CD4-positive, alpha-beta memory T cell (primary cell): ENCODE results near the gene TEX44. TPM values are rescaled to one million over a fixed set of nuclear protein-coding genes. Genes with fewer than 3 reads are reported as not detected.

Experiments
- CTCF ChIA-PET: fragments of 350-600 bp; sonication (Branson Sonifier 250); formaldehyde crosslinking; loops from one replicate; lab custom pipeline; 2021; ENCODE audit warnings: inconsistent platforms; ENCODE audit not compliant: partially characterized antibody; lab: Charles Lee
- POLR2A ChIA-PET: fragments of 350-600 bp; sonication (Branson Sonifier 250); formaldehyde crosslinking; loops from one replicate; lab custom pipeline; 2021; ENCODE audit not compliant: partially characterized antibody; lab: Charles Lee
- DNase-seq, 5 donors: peaks; one replicate each; pipeline versions ENCODE4 v3.0.0 to v3.0.0-alpha.2; 2020 to 2022; ENCODE audit warnings: mixed read lengths in 1 of 5
- H3K27ac ChIP-seq: one replicate; pipeline ENCODE4 v1.7.0; 2013; ENCODE audit warnings: low read depth, low read length
- H3K27me3 ChIP-seq: 2 replicates; pipeline ENCODE4 v1.7.0; 2013; ENCODE audit warnings: mild to moderate bottlenecking, low read length, moderate library complexity; ENCODE audit not compliant: insufficient read depth
- H3K36me3 ChIP-seq: 2 replicates; pipeline ENCODE4 v1.7.0; 2013; ENCODE audit warnings: mild to moderate bottlenecking, low read length, moderate library complexity; ENCODE audit not compliant: insufficient read depth
- H3K4me1 ChIP-seq: 2 replicates; pipeline ENCODE4 v1.7.0; 2013; ENCODE audit warnings: mild to moderate bottlenecking, low read length, moderate library complexity; ENCODE audit not compliant: insufficient read depth
- H3K4me3 ChIP-seq, 2 donors: one replicate each; pipeline ENCODE4 v1.7.0; 2013; ENCODE audit warnings: low read length in 2 of 2, mild to moderate bottlenecking in 1 of 2
- H3K9me3 ChIP-seq, 2 donors: one replicate each; pipeline ENCODE4 v1.7.0; 2013; ENCODE audit warnings: low read length in 2 of 2, control low read depth in 1 of 2; ENCODE audit not compliant: control insufficient read depth in 1 of 2
- H3K27ac Mint-ChIP-seq, 7 donors: one replicate each; pipeline ENCODE4 v1.8.0; 2020 to 2021; ENCODE audit warnings: mixed read lengths in 7 of 7, mild to moderate bottlenecking in 6 of 7, inconsistent platforms in 3 of 7, moderate library complexity in 3 of 7
- H3K27me3 Mint-ChIP-seq, 2 donors: one replicate each; pipeline ENCODE4 v1.8.0; 2020 to 2021; ENCODE audit warnings: mixed read lengths in 2 of 2
- H3K36me3 Mint-ChIP-seq, 2 donors: one replicate each; pipeline ENCODE4 v1.8.0; 2020 to 2021; ENCODE audit warnings: mixed read lengths in 2 of 2, inconsistent platforms in 1 of 2, mild to moderate bottlenecking in 1 of 2
- H3K4me1 Mint-ChIP-seq, 4 donors: one replicate each; pipeline ENCODE4 v1.8.0; 2020 to 2021; ENCODE audit warnings: mixed read lengths in 4 of 4, mild to moderate bottlenecking in 1 of 4
- H3K4me3 Mint-ChIP-seq, 8 donors: one replicate each; pipeline ENCODE4 v1.8.0; 2020 to 2021; ENCODE audit warnings: mixed read lengths in 8 of 8, mild to moderate bottlenecking in 7 of 8, moderate library complexity in 6 of 8, inconsistent platforms in 3 of 8
- H3K9me3 Mint-ChIP-seq, 8 donors: one replicate each; pipeline ENCODE4 v1.8.0; 2020 to 2021; ENCODE audit warnings: mixed read lengths in 8 of 8, mild to moderate bottlenecking in 5 of 8, inconsistent platforms in 3 of 8, moderate library complexity in 1 of 8
- intact Hi-C: fragments of 100-400 bp; cut with micrococcal nuclease; formaldehyde crosslinking; loops from one replicate; pipeline ENCODE4 v1.15.1; 2023
- polyA plus RNA-seq, 2 donors: library from polyadenylated mRNA; unstranded; fragments of 300-500 nt; fragmentation: Illumina TruSeq; gene quantifications; one replicate each; pipeline ENCODE4 v1.2.3, GENCODE V29; 2021
- total RNA-seq, 2 experiments: library from RNA; stranded (reverse); gene quantifications; one replicate each; pipeline ENCODE4 v1.2.3, GENCODE V29; 2021

TEX44 gene
- total and polyA plus RNA-seq, 4 experiments from 2014 or later: not detected

GRCh38 chr2:231612456-231613330 lies 20.0 kb downstream of the TEX44 start:
- intact Hi-C loops: loop anchor here (1.0 to 2.0 kb wide), 3 partner anchors 65 to 168 kb away; partner anchors contain the start of gene PDE6D
- no peaks in the 10 kb centered on the region for H3K27me3 Mint-ChIP-seq
- peak overlapping the region; percentile 81 to 96 (median 90) for H3K4me3 Mint-ChIP-seq
- peak overlapping the region; percentile 88 to 96 (median 94) for H3K27ac Mint-ChIP-seq
- DNase-seq: peak; percentile 81 to 88 (median 83)
- peaks cover 23% of the 10 kb centered on the region for H3K4me1 ChIP-seq
- ChIA-PET POLR2A (interaction anchor here (0.8 to 7.4 kb wide), 13 partner anchors 8 to 149 kb away, joined by 3 to 116 read pairs (median 8); partner anchors contain the start of genes NCL and PTMA), CTCF (interaction anchor here (0.7 to 13.3 kb wide), 25 partner anchors 8 to 102 kb away, joined by 3 to 286 read pairs (median 4); partner anchors contain the start of gene PTMA)
- H3K27ac ChIP-seq: peak overlapping the region; percentile 65
- H3K36me3 Mint-ChIP-seq: no peaks in the 10 kb centered on the region
- H3K36me3 ChIP-seq: no peaks in the 10 kb centered on the region
- peaks cover 20 to 43% (median 30%) of the 10 kb centered on the region in 4 donors for H3K4me1 Mint-ChIP-seq
- H3K27me3 ChIP-seq: no peaks in the 10 kb centered on the region
- peaks cover 0 to 1% (median 0%) of the 10 kb centered on the region in 8 donors for H3K9me3 Mint-ChIP-seq
- H3K9me3 ChIP-seq: no peaks in the 10 kb centered on the region
- H3K4me3 ChIP-seq: peak overlapping the region in 1 of 2 donors; percentile 62

GRCh38 chr2:231613331-231613662 lies 20.6 kb downstream of the TEX44 start:
- H3K4me1 Mint-ChIP-seq: peaks cover 20 to 43% (median 31%) of the 10 kb centered on the region in 4 donors

DNA sequence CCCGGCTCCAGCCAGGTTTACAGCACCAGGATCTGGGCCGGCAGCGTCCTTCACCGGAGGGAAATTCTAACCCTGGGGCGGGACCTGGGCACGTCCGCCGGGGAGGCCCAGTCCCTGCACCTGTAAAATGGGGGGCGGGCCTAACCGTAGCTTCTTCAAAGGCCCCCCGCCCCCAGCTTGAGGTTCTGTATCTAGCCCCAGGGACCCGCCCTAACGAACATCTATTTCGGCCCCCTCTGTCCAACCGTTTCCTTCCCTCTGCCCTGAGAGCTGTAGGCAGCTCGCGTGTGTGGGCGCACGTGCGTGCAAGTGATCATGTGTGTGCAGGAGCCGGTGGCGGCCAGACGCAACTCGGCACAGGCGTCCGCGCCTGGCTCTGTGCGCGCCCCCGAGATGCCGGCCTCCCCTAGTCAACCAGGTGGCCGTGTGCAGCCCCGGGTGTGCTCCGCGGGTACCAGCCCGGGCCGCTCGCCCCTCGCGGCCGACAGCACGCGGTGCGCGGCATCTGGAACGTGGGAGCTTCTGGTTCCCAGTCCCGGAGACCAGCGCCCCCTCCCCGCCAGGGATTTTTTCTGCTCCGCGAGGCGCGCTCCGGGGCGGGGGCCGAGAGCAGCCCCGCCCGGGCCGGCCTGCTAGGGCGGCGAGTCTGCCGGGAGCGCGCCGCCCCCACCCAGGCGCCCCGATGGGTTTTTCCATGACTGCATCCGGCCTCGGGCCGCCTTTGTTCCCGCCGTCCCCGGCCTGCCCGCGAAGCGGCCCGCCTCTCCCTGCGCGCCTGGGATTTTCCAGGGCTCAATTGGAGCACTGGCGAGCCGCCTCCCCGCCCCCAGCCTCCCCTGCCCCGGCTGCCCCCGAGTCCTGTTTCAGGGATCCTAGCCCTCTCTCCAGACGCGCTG lies 21.2 kb downstream of the TEX44 start:
- H3K27me3 Mint-ChIP-seq: no peaks in the 10 kb centered on the region
- Histone ChIP-seq H3K4me1 (peaks cover 23% of the 10 kb centered on the region), H3K4me3 (peak overlapping the region; percentile 47 to 62), H3K27me3 (no peaks in the 10 kb centered on the region), H3K27ac (peak overlapping the region; percentile 65), H3K9me3 (no peaks in the 10 kb centered on the region), H3K36me3 (no peaks in the 10 kb centered on the region)
- ChIA-PET CTCF (interaction anchor here (0.7 to 13.3 kb wide), 20 partner anchors 10 to 100 kb away, joined by 3 to 286 read pairs (median 5); partner anchors contain the start of gene PTMA), POLR2A (interaction anchor here (0.6 to 7.4 kb wide), 17 partner anchors 9 to 150 kb away, joined by 3 to 116 read pairs (median 4); partner anchors contain the start of genes NCL and PTMA)
- H3K4me1 Mint-ChIP-seq: peaks cover 20 to 43% (median 31%) of the 10 kb centered on the region in 4 donors
- peak overlapping the region; percentile 87 to 95 (median 92) for H3K27ac Mint-ChIP-seq
- H3K36me3 Mint-ChIP-seq: no peaks in the 10 kb centered on the region
- H3K4me3 Mint-ChIP-seq: peak overlapping the region; percentile 84 to 96 (median 91)
- no peaks in the 10 kb centered on the region for H3K9me3 Mint-ChIP-seq
- peak; percentile 51 to 71 (median 55) for DNase-seq
- intact Hi-C loops: loop anchor here (1.0 to 2.0 kb wide), 2 partner anchors 48 to 167 kb away; partner anchors contain the start of gene PDE6D

More at GRCh38 chr2:231613331-231613662, 20.6 kb downstream of the TEX44 start:
- Mint-ChIP-seq H3K27me3 (no peaks in the 10 kb centered on the region), H3K4me3 (peak overlapping the region; percentile 81 to 96 (median 91)), H3K9me3 (no peaks in the 10 kb centered on the region), H3K36me3 (no peaks in the 10 kb centered on the region), H3K27ac (peak overlapping the region; percentile 87 to 95 (median 92))
- intact Hi-C loops: loop anchor here (2.0 kb wide), 1 partner anchor 168 kb away; the partner anchor contains the start of gene PDE6D
- peak overlapping the region; percentile 65 for H3K27ac ChIP-seq
- no peaks in the 10 kb centered on the region for H3K27me3 ChIP-seq
- peaks cover 23% of the 10 kb centered on the region for H3K4me1 ChIP-seq
- no peaks in the 10 kb centered on the region for H3K9me3 ChIP-seq
- POLR2A ChIA-PET: interaction anchor here (0.6 to 7.4 kb wide), 17 partner anchors 9 to 149 kb away, joined by 3 to 116 read pairs (median 4); partner anchors contain the start of genes NCL and PTMA
- CTCF ChIA-PET: interaction anchor here (0.7 to 13.3 kb wide), 20 partner anchors 8 to 101 kb away, joined by 3 to 286 read pairs (median 6); partner anchors contain the start of gene PTMA
- H3K4me3 ChIP-seq: peak overlapping the region; percentile 47 to 62
- no peaks in the 10 kb centered on the region for H3K36me3 ChIP-seq
- no peak for DNase-seq

DNA sequence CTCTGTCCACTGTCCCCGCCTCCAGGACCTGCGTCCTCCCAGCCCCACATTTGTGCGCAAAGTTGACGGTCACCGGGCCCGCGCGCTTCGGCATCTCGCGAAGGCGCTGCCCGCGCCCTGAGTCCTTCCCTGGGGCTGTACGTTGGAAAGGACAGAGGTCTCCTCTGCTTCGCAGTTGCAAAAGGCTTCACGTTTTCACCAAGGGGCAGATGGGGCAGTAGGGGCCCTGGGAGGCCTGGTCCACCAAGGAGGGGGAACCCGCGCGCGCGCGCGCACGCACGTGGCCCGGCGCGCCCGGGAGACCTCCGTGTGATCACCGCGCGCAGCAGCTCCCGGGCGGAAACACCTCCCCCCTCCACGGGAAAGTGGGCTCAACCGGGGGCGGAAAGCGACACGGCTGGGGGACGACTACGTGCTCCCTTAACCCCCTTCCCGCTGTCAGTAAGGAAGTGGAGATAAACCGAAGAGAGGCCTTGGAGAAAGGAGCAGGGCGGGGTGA lies 21.9 kb downstream of the TEX44 start:
- ChIA-PET CTCF (interaction anchor here (0.7 to 13.3 kb wide), 9 partner anchors 9 to 100 kb away, joined by 3 to 286 read pairs (median 8); partner anchors contain the start of gene PTMA), POLR2A (interaction anchor here (1.0 to 7.4 kb wide), 8 partner anchors 9 to 133 kb away, joined by 3 to 116 read pairs (median 13); partner anchors contain the start of gene PTMA)
- Mint-ChIP-seq H3K27me3 (no peaks in the 10 kb centered on the region), H3K4me3 (peak overlapping the region; percentile 80 to 91 (median 86)), H3K27ac (peak overlapping the region; percentile 7 to 92 (median 79)), H3K9me3 (no peaks in the 10 kb centered on the region), H3K36me3 (no peaks in the 10 kb centered on the region), H3K4me1 (peaks cover 20 to 43% (median 31%) of the 10 kb centered on the region in 4 donors)
- Histone ChIP-seq H3K9me3 (no peaks in the 10 kb centered on the region), H3K36me3 (no peaks in the 10 kb centered on the region), H3K4me1 (peaks cover 23% of the 10 kb centered on the region), H3K4me3 (peak overlapping the region in 1 of 2 donors; percentile 62), H3K27me3 (no peaks in the 10 kb centered on the region), H3K27ac (peak overlapping the region; percentile 65)
- peak in 1 of 5 donors; percentile 15 for DNase-seq
- intact Hi-C loops: loop anchor here (1.0 kb wide), 1 partner anchor 48 kb away; no protein-coding TSS in a partner anchor

- H3K4me3 Mint-ChIP-seq: peak overlapping the region; percentile 59 to 90 (median 82)
- H3K9me3 ChIP-seq: no peaks in the 10 kb centered on the region
- peak overlapping the region; percentile 65 for H3K27ac ChIP-seq
- H3K9me3 Mint-ChIP-seq: no peaks in the 10 kb centered on the region
- peak overlapping the region in 4 of 7 donors; percentile 7 to 92 (median 24) for H3K27ac Mint-ChIP-seq
- H3K36me3 Mint-ChIP-seq: no peaks in the 10 kb centered on the region
- POLR2A ChIA-PET: interaction anchor here (2.0 to 7.4 kb wide), 5 partner anchors 10 to 98 kb away, joined by 5 to 116 read pairs (median 41); partner anchors contain the start of gene PTMA
- CTCF ChIA-PET: interaction anchor here (0.7 to 13.3 kb wide), 3 partner anchors 13 to 99 kb away, joined by 3 to 286 read pairs (median 155); no protein-coding TSS in a partner anchor
- H3K4me3 ChIP-seq: no peak overlapping the region
- H3K4me1 ChIP-seq: peaks cover 23% of the 10 kb centered on the region
- H3K27me3 ChIP-seq: no peaks in the 10 kb centered on the region
- H3K27me3 Mint-ChIP-seq: no peaks in the 10 kb centered on the region
- peaks cover 20 to 44% (median 31%) of the 10 kb centered on the region in 4 donors for H3K4me1 Mint-ChIP-seq
- H3K36me3 ChIP-seq: no peaks in the 10 kb centered on the region
- intact Hi-C loops: no loop called here
- peak in 1 of 5 donors; percentile 12 for DNase-seq
These were observed 22.5 kb downstream of the TEX44 start for GRCh38 chr2:231615058-231615671.
